OCI-LY1 (cell line): ENCODE measurements around the gene KRTAP10-6.
"Not testable (repeated sequence)": the region's sequence is repeated elsewhere in the genome, so short reads cannot be mapped to it uniquely, and the experiment has no call there.

Experiments
- CTCF ChIP-seq: fragments of 200-600 bp; sonication (generic), shearing (Covaris generic); IDR thresholded peaks from 2 replicates; pipeline ENCODE4 v1.5.1; 2017; ENCODE audit warnings: mild to moderate bottlenecking, antibody characterized with exemption, low read length, moderate library complexity, mixed read lengths
- EZH2 ChIP-seq: fragments of 200-600 bp; sonication (generic), shearing (Covaris generic); IDR thresholded peaks from 2 replicates; pipeline ENCODE4 v1.8.0; 2017; ENCODE audit warnings: borderline replicate concordance, mixed run types, mild to moderate bottlenecking, antibody characterized with exemption, low read length, moderate library complexity, mixed read lengths

DNA sequence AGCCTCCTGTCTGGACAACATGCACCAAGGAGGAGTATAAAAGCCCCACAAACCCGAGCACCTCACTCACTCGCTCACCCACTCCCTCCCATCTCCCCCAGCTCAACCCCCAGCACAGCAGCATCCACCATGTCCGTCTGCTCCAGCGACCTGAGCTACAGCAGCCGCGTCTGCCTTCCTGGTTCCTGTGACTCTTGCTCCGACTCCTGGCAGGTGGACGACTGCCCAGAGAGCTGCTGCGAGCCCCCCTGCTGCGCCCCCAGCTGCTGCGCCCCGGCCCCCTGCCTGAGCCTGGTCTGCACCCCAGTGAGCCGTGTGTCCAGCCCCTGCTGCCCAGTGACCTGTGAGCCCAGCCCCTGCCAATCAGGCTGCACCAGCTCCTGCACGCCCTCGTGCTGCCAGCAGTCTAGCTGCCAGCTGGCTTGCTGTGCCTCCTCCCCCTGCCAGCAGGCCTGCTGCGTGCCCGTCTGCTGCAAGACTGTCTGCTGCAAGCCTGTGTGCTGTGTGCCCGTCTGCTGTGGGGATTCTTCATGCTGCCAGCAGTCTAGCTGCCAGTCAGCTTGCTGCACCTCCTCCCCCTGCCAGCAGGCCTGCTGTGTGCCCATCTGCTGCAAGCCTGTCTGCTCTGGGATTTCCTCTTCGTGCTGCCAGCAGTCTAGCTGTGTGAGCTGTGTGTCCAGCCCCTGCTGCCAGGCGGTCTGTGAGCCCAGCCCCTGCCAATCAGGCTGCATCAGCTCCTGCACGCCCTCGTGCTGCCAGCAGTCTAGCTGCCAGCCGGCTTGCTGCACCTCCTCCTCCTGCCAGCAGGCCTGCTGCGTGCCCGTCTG, 18.5 kb downstream of the KRTAP10-6 start, which contains the start of gene KRTAP10-4:
- not testable (repeated sequence) for TF ChIP-seq CTCF, EZH2
